Loucy (cell line): ENCODE results near the gene ZIC4.

ENCODE experiments used
- EZH2phosphoT487 ChIP-seq: fragments of 200-600 bp; IDR thresholded peaks from 2 replicates; pipeline ENCODE4 v1.6.1; 2018; ENCODE audit warnings: antibody characterized with exemption, mild to moderate bottlenecking, moderate library complexity, borderline replicate concordance
- TF ChIP-seq, protein P1 (sequence below): fragments of 200-600 bp; sonication (generic); conservative IDR thresholded peaks from 2 replicates; pipeline ENCODE4 v1.5.1; 2014; ENCODE audit warnings: mild to moderate bottlenecking, antibody characterized with exemption, low read length

DNA sequence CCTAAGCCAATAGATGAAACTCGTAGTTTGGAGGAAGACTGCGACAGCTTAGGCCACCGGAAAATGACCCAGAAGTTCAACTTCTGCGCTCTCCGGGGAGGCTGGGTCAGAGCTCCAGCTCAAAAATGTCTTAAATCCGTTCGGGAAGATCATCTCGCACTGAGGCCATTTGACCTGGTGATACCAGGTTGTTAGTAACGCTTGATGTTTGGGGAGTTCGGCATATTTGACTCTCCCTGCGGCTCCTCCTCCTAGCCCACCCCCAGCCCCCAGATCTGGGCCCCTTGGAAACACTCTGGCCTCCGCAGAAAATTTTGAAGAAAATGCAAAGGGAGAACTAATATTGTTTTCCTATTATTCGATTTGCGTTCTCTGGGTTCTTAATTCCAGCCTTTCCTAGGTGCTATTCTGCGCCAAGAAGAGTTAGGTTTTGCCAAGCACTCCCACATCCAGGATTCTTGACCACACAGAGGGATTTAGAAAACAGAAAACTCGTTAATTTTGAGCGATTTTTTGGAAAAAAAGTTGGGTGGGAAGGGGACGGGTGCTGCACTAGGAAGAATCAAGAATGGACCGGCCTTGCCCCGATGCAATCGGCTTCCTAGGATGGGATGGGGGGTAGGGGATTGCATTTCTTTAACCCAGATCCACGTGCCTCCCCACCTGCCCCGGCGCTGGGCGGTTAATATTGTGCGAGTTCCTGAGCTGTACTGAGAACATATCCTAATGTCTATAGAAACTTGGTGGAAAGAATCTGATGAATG lies 50.0 kb downstream of the ZIC4 start:
- TF ChIP-seq, protein P1, sequence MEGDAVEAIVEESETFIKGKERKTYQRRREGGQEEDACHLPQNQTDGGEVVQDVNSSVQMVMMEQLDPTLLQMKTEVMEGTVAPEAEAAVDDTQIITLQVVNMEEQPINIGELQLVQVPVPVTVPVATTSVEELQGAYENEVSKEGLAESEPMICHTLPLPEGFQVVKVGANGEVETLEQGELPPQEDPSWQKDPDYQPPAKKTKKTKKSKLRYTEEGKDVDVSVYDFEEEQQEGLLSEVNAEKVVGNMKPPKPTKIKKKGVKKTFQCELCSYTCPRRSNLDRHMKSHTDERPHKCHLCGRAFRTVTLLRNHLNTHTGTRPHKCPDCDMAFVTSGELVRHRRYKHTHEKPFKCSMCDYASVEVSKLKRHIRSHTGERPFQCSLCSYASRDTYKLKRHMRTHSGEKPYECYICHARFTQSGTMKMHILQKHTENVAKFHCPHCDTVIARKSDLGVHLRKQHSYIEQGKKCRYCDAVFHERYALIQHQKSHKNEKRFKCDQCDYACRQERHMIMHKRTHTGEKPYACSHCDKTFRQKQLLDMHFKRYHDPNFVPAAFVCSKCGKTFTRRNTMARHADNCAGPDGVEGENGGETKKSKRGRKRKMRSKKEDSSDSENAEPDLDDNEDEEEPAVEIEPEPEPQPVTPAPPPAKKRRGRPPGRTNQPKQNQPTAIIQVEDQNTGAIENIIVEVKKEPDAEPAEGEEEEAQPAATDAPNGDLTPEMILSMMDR: no peak
- no peak for TF ChIP-seq EZH2phosphoT487
